Endothelial cell of umbilical vein (primary cell): Measurements from ENCODE around the gene MRPL21. TPM values are rescaled to one million over a fixed set of nuclear protein-coding genes. Genes with fewer than 3 reads are reported as not detected.
A peak's percentile ranks its signal among the peaks of the same experiment; 100 is the strongest.

Source experiments
- BruUV-seq: library from RNA; stranded (reverse); fragments of 400-500 nt; replicated peaks from 2 replicates; lab custom pipeline; 2021; lab: Mats Ljungman, UMichigan
- CTCF ChIA-PET: fragments of 300-600, 350-600 bp; sonication (Branson Sonifier 250); formaldehyde crosslinking; loops from one replicate; lab custom pipeline; 2021; ENCODE audit warnings: antibody characterized with exemption, inconsistent platforms; lab: Charles Lee
- POLR2A ChIA-PET: fragments of 300-600, 350-600 bp; sonication (Branson Sonifier 250); formaldehyde crosslinking; loops from one replicate; lab custom pipeline; 2021; ENCODE audit warnings: antibody characterized with exemption, inconsistent platforms; lab: Charles Lee
- DNase-seq: peaks from one replicate; pipeline ENCODE4 v3.0.0-alpha.2; 2011; ENCODE audit warnings: low read depth, low spot score
- FAIRE-seq: peaks from 2 replicates; lab custom pipeline; 2011; peaks lifted over from hg19 to GRCh38; lab: Jason Lieb, UNC
- H2AFZ ChIP-seq: 2 replicates; pipeline ENCODE4 v1.6.0; 2012; ENCODE audit warnings: low read depth, low read length, control low read depth, inconsistent platforms
- H3K27ac ChIP-seq: 2 replicates; pipeline ENCODE4 v1.5.1; 2011; ENCODE audit warnings: low read depth, mild to moderate bottlenecking, control low read depth, low read length, moderate library complexity; ENCODE audit not compliant: insufficient read depth
- H3K27me3 ChIP-seq, 2 experiments: 2 replicates each; pipeline versions ENCODE4 v1.6.0 to v1.6.1; 2011; ENCODE audit warnings: low read length in 2 of 2, mixed read lengths in 1 of 2; ENCODE audit not compliant: control insufficient read depth in 2 of 2, insufficient read depth in 2 of 2
- H3K36me3 ChIP-seq, 2 experiments: 2 replicates in 1 of 2; 3 replicates in 1 of 2; pipeline ENCODE4 v1.5.1; 2011; ENCODE audit warnings: low read length in 2 of 2, mild to moderate bottlenecking in 1 of 2, moderate library complexity in 1 of 2; ENCODE audit not compliant: control insufficient read depth in 2 of 2, insufficient read depth in 2 of 2; ENCODE audit errors: extremely low read depth in 1 of 2
- H3K4me1 ChIP-seq: 3 replicates; pipeline ENCODE4 v1.5.1; 2011; ENCODE audit warnings: mild to moderate bottlenecking, low read length; ENCODE audit not compliant: control insufficient read depth, insufficient read depth; ENCODE audit errors: extremely low read depth
- H3K4me2 ChIP-seq: 2 replicates; pipeline ENCODE4 v1.6.1; 2011; ENCODE audit warnings: low read length, control low read depth, mixed read lengths; ENCODE audit not compliant: insufficient read depth
- H3K4me3 ChIP-seq, 3 experiments: fragments of 200-600 bp in 1 of 3; sonication (generic), shearing (Covaris generic) in 1 of 3; replicated peaks in 1 of 3; 2 replicates each; pipeline ENCODE4 v1.5.1; 2011 to 2016; ENCODE audit warnings: control low read depth in 3 of 3, low read length in 3 of 3, mild to moderate bottlenecking in 2 of 3, inconsistent platforms in 1 of 3, low read depth in 1 of 3, moderate library complexity in 1 of 3; ENCODE audit not compliant: insufficient read depth in 1 of 3
- H3K79me2 ChIP-seq: 2 replicates; pipeline ENCODE4 v1.6.0; 2012; ENCODE audit warnings: low read length, inconsistent platforms; ENCODE audit not compliant: control insufficient read depth, insufficient read depth
- H3K9ac ChIP-seq: replicated peaks from 2 replicates; pipeline ENCODE3; 2011; ENCODE audit warnings: low read length, control low read depth; ENCODE audit not compliant: insufficient read depth; ENCODE audit errors: extremely low read depth
- H3K9me1 ChIP-seq: replicated peaks from 3 replicates; pipeline ENCODE4 v1.6.0; 2011; ENCODE audit warnings: mild to moderate bottlenecking, low read length; ENCODE audit not compliant: control insufficient read depth, insufficient read depth; ENCODE audit errors: extremely low read depth
- H3K9me3 ChIP-seq: replicated peaks from 2 replicates; pipeline ENCODE4 v1.5.1; 2012; ENCODE audit warnings: low read length, inconsistent platforms; ENCODE audit not compliant: control insufficient read depth, insufficient read depth
- H4K20me1 ChIP-seq: replicated peaks from 2 replicates; pipeline ENCODE3; 2011; ENCODE audit warnings: mild to moderate bottlenecking, low read length; ENCODE audit not compliant: control insufficient read depth, insufficient read depth; ENCODE audit errors: extremely low read depth
- FOS ChIP-seq: IDR thresholded peaks from 2 replicates; pipeline ENCODE4 v1.6.1; 2011; ENCODE audit warnings: mild to moderate bottlenecking, low read length, moderate library complexity, borderline replicate concordance; ENCODE audit not compliant: insufficient read depth
- MAX ChIP-seq: IDR thresholded peaks from 2 replicates; pipeline ENCODE4 v1.6.1; 2011; ENCODE audit not compliant: insufficient read depth, insufficient read length
- POLR2AphosphoS5 ChIP-seq: IDR thresholded peaks from 2 replicates; pipeline ENCODE4 v1.6.1; 2012; ENCODE audit warnings: low read depth, mild to moderate bottlenecking, control low read depth, low read length, moderate library complexity; ENCODE audit not compliant: insufficient read depth
- dilution Hi-C: fragments of 300-500 bp; cut with MboI; formaldehyde crosslinking; loops from one replicate; pipeline ENCODE4 v1.15.0; 2019; ENCODE audit warnings: low sequenced_read_pairs; ENCODE audit not compliant: extremely low pct_ligation_motif_present
- intact Hi-C: fragments of 100-400 bp; cut with micrococcal nuclease; formaldehyde crosslinking; loops from one replicate; pipeline ENCODE4 v1.10.0; 2022
- polyA plus RNA-seq, 4 experiments: library from polyadenylated mRNA; depleted of rRNA in 3 of 4; stranded (reverse) in 3 of 4; unstranded in 1 of 4; fragments of >200 nt; gene quantifications; 2 replicates each; pipeline versions ENCODE4 v1.2.1 to v1.2.3, GENCODE V29; 2011 to 2012; ENCODE audit warnings: missing spikeins in 1 of 4
- total RNA-seq: library from RNA; stranded (reverse); gene quantifications from 2 replicates; pipeline ENCODE4 v1.2.3, GENCODE V29; 2021

MRPL21 gene
- total and polyA plus RNA-seq, 2 donors (not counting 3 experiments of a cell fraction or from before 2014, with no cell fraction given) = 52.2 to 65.5 TPM

- dilution Hi-C loops (no loop called here), intact Hi-C loops (loop anchor here (1.0 to 2.0 kb wide), 2 partner anchors 31 to 61 kb away; partner anchors contain the start of genes IGHMBP2 and MRPL21)
- Histone ChIP-seq H4K20me1 (no peaks in the 10 kb centered on the region), H3K4me2 (peak within 1 kb of the TSS; percentile 84), H3K36me3 (no peaks in the 10 kb centered on the region), H3K79me2 (peaks cover 8% of the 10 kb centered on the region), H3K27ac (no peak within 1 kb of the TSS), H3K4me1 (peaks cover 42% of the 10 kb centered on the region), H3K9ac (peak within 1 kb of the TSS; percentile 52), H3K9me3 (no peaks in the 10 kb centered on the region), H3K4me3 (peak within 1 kb of the TSS; percentile 65 to 79 (median 69)), H3K27me3 (peaks cover 2 to 13% of the 10 kb centered on the region in 2 experiments), H2AFZ (peak within 1 kb of the TSS; percentile 91), H3K9me1 (no peaks in the 10 kb centered on the region)
- ChIA-PET CTCF (interaction anchor here (0.9 to 3.2 kb wide), 4 partner anchors 11 to 44 kb away, joined by 3 to 12 read pairs (median 4); no protein-coding TSS in a partner anchor), POLR2A (no interaction called here)
- FAIRE-seq (peak; percentile 43), DNase-seq (peak; percentile 62)
- TF ChIP-seq MAX = no peak
- TF ChIP-seq POLR2AphosphoS5 = peak; percentile 52
- no peak for TF ChIP-seq FOS
- BruUV-seq = no TSS peak
These were observed 61.8 kb downstream of the MRPL21 start, which contains the start of gene CPT1A for GRCh38 chr11:68841718-68842426. CPT1A (minus strand) TSS chr11:68841916; CDS start chr11:68815474, 26,442 bp downstream.

Other genes starting within 250 kb of the MRPL21 start
- gene GAL, start 219.3 kb downstream of the MRPL21 start, total RNA-seq = 6.1 and 9.8 TPM in 2 replicates
- 1.2 and 2.8 TPM in 2 replicates for gene GAL, start 219.3 kb downstream of the MRPL21 start, polyA plus RNA-seq
- gene TESMIN, start 152.3 kb downstream of the MRPL21 start, total RNA-seq = 3.1 and 6.1 TPM in 2 replicates
- gene TESMIN, start 152.3 kb downstream of the MRPL21 start, polyA plus RNA-seq = 1.7 and 1.8 TPM in 2 replicates
- gene CPT1A, start 61.9 kb downstream of the MRPL21 start, total RNA-seq = 52.1 and 62.1 TPM in 2 replicates
- gene CPT1A, start 61.9 kb downstream of the MRPL21 start, polyA plus RNA-seq = 20.1 and 26.3 TPM in 2 replicates
- 23.5 and 25.1 TPM in 2 replicates for gene IGHMBP2, start 59 bp upstream of the MRPL21 start, total RNA-seq
- gene IGHMBP2, start 59 bp upstream of the MRPL21 start, polyA plus RNA-seq = 10.9 and 12.8 TPM in 2 replicates
- not detected in 2 replicates for gene MRGPRD, start 77.2 kb upstream of the MRPL21 start, total RNA-seq
- not detected in 2 replicates for gene MRGPRD, start 77.2 kb upstream of the MRPL21 start, polyA plus RNA-seq
- gene MRGPRF, start 109.4 kb upstream of the MRPL21 start, total RNA-seq = not detected in 2 replicates
- gene MRGPRF, start 109.4 kb upstream of the MRPL21 start, polyA plus RNA-seq = not detected in 2 replicates
- gene TPCN2, start 145.1 kb upstream of the MRPL21 start, total RNA-seq = 13.4 and 15.2 TPM in 2 replicates
- 9.2 and 10.3 TPM in 2 replicates for gene TPCN2, start 145.1 kb upstream of the MRPL21 start, polyA plus RNA-seq